ENCODE data around the gene FZD4.

- TF ChIP-seq CTCF (tag by site-specific recombination; IDR thresholded peaks at IDR 0.05) (no peak), ZNF510 (tag by site-specific recombination; IDR thresholded peaks at IDR 0.05; ENCODE audit: insufficient replicate concordance) (no peak), KLF16 (tag by site-specific recombination; IDR thresholded peaks at IDR 0.05) (no peak), ZNF140 (tag by site-specific recombination; IDR thresholded peaks at IDR 0.05) (no peak), SALL2 (tag by site-specific recombination; IDR thresholded peaks at IDR 0.05; ENCODE audit: borderline replicate concordance) (no peak), ZNF274 (IDR thresholded peaks at IDR 0.05; ENCODE audit: low read length) (no peak), ZNF274 (tag by site-specific recombination; IDR thresholded peaks at IDR 0.05; ENCODE audit: borderline replicate concordance) (no peak), TCF7L2 (IDR thresholded peaks at IDR 0.05; ENCODE audit: borderline replicate concordance, low read depth, low read length) (no peak), BCL11A (tag by site-specific recombination; IDR thresholded peaks at IDR 0.05; ENCODE audit: low read depth) (no peak), YY1 (tag by site-specific recombination; IDR thresholded peaks at IDR 0.05) (no peak), ZNF146 (tag by site-specific recombination; IDR thresholded peaks at IDR 0.05) (no peak), ZNF830 (tag by site-specific recombination; IDR thresholded peaks at IDR 0.05; ENCODE audit: low read depth) (no peak)
- TF ChIP-seq, protein P1, sequence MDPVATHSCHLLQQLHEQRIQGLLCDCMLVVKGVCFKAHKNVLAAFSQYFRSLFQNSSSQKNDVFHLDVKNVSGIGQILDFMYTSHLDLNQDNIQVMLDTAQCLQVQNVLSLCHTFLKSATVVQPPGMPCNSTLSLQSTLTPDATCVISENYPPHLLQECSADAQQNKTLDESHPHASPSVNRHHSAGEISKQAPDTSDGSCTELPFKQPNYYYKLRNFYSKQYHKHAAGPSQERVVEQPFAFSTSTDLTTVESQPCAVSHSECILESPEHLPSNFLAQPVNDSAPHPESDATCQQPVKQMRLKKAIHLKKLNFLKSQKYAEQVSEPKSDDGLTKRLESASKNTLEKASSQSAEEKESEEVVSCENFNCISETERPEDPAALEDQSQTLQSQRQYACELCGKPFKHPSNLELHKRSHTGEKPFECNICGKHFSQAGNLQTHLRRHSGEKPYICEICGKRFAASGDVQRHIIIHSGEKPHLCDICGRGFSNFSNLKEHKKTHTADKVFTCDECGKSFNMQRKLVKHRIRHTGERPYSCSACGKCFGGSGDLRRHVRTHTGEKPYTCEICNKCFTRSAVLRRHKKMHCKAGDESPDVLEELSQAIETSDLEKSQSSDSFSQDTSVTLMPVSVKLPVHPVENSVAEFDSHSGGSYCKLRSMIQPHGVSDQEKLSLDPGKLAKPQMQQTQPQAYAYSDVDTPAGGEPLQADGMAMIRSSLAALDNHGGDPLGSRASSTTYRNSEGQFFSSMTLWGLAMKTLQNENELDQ (tag by site-specific recombination; IDR thresholded peaks at IDR 0.05; ENCODE audit: low read depth) = no peak
- TF ChIP-seq, protein P2, sequence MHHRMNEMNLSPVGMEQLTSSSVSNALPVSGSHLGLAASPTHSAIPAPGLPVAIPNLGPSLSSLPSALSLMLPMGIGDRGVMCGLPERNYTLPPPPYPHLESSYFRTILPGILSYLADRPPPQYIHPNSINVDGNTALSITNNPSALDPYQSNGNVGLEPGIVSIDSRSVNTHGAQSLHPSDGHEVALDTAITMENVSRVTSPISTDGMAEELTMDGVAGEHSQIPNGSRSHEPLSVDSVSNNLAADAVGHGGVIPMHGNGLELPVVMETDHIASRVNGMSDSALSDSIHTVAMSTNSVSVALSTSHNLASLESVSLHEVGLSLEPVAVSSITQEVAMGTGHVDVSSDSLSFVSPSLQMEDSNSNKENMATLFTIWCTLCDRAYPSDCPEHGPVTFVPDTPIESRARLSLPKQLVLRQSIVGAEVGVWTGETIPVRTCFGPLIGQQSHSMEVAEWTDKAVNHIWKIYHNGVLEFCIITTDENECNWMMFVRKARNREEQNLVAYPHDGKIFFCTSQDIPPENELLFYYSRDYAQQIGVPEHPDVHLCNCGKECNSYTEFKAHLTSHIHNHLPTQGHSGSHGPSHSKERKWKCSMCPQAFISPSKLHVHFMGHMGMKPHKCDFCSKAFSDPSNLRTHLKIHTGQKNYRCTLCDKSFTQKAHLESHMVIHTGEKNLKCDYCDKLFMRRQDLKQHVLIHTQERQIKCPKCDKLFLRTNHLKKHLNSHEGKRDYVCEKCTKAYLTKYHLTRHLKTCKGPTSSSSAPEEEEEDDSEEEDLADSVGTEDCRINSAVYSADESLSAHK (tag by site-specific recombination; IDR thresholded peaks at IDR 0.05) = no peak
Observed at GRCh38 chr11:86914865-86915519, 40.2 kb downstream of the FZD4 start.

Data from HEK293 (cell line).